Type B pancreatic cell (in vitro differentiated cells): Measurements from ENCODE around the gene WNT7B. TPM values are rescaled to one million over a fixed set of nuclear protein-coding genes. Genes with fewer than 3 reads are reported as not detected.

ENCODE experiments used
- DNase-seq: peaks from one replicate; pipeline ENCODE4 v3.0.0; 2021; ENCODE audit warnings: mixed read lengths; ENCODE audit not compliant: unreplicated experiment; ENCODE audit errors: extremely low spot score
- H3K27ac Mint-ChIP-seq: 2 replicates; pipeline ENCODE4 v1.8.0; 2021; ENCODE audit warnings: mild to moderate bottlenecking, mixed read lengths
- H3K27me3 Mint-ChIP-seq: 2 replicates; pipeline ENCODE4 v1.8.0; 2021; ENCODE audit warnings: mixed read lengths
- H3K36me3 Mint-ChIP-seq: 2 replicates; pipeline ENCODE4 v1.8.0; 2021; ENCODE audit warnings: mixed read lengths
- H3K4me1 Mint-ChIP-seq: one replicate; pipeline ENCODE4 v1.8.0; 2021; ENCODE audit warnings: mixed read lengths; ENCODE audit not compliant: unreplicated experiment
- H3K4me3 Mint-ChIP-seq: 2 replicates; pipeline ENCODE4 v1.8.0; 2021; ENCODE audit warnings: mild to moderate bottlenecking, mixed read lengths
- H3K9me3 Mint-ChIP-seq: 2 replicates; pipeline ENCODE4 v1.8.0; 2021; ENCODE audit warnings: mixed read lengths
- total RNA-seq: library from RNA; stranded (reverse); gene quantifications from 2 replicates; pipeline ENCODE4 v1.2.1, GENCODE V29; 2021; ENCODE audit warnings: low replicate concordance
- TF ChIP-seq, protein P1 (sequence below): fragments of 200-600 bp; sonication (generic); conservative IDR thresholded peaks from 2 replicates; pipeline ENCODE4 v1.5.0; 2021; ENCODE audit warnings: antibody characterized with exemption, mild to moderate bottlenecking

WNT7B gene
- total RNA-seq, 1 donor from 2014 or later: 16.4 TPM

DNA sequence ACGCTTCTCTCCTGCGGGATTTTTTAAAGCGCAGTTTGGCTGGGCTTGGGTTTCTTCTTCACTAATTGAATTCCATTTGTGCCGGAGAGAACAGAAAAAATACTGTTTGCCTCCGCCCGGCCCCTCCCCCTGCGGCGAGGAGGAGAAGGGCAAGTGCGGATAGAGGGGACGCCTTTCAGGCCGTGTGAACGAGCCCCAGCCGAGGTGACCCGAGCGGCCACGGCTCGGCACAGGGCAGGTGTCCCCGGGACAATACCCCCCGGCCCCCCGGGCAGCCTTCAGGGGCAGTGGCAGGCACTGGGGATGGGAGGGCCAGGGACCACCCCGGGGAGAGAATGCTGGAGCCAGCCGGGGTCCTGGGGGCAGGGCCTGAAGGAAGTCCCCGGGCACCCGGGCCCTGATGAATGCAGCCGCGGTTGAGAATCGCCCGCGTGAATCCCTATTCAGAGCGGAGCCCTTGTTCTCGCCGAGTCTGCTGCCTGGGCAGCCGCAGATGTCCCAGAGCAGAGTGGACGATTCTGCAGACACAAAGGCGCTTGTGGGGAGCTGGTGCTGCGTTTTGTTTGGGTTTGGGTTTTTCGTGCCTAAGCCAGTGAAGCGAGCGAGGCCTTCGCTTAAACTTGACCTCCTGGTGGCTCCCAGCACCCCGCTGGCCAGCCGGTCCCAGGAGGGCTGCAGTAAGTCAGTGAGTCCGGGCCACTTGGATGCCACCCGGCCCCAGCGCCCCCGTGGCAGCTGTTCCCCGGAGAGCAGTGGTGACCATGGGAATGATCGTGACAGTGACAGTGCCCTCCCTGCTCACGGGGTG is 96.0 kb downstream of the WNT7B start:
- Mint-ChIP-seq H3K4me3 (no peak overlapping the region), H3K27ac (no peak overlapping the region), H3K4me1 (peaks cover 9% of the 10 kb centered on the region), H3K27me3 (peaks cover 8% of the 10 kb centered on the region), H3K9me3 (no peaks in the 10 kb centered on the region), H3K36me3 (no peaks in the 10 kb centered on the region)
- DNase-seq: peak; percentile 69
- TF ChIP-seq, protein P1, sequence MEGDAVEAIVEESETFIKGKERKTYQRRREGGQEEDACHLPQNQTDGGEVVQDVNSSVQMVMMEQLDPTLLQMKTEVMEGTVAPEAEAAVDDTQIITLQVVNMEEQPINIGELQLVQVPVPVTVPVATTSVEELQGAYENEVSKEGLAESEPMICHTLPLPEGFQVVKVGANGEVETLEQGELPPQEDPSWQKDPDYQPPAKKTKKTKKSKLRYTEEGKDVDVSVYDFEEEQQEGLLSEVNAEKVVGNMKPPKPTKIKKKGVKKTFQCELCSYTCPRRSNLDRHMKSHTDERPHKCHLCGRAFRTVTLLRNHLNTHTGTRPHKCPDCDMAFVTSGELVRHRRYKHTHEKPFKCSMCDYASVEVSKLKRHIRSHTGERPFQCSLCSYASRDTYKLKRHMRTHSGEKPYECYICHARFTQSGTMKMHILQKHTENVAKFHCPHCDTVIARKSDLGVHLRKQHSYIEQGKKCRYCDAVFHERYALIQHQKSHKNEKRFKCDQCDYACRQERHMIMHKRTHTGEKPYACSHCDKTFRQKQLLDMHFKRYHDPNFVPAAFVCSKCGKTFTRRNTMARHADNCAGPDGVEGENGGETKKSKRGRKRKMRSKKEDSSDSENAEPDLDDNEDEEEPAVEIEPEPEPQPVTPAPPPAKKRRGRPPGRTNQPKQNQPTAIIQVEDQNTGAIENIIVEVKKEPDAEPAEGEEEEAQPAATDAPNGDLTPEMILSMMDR: peak; percentile 59

GRCh38 chr22:45880091-45880715 is 96.8 kb downstream of the WNT7B start:
- no peak overlapping the region for H3K4me3 Mint-ChIP-seq
- H3K4me1 Mint-ChIP-seq: peaks cover 9% of the 10 kb centered on the region
- no peaks in the 10 kb centered on the region for H3K36me3 Mint-ChIP-seq
- TF ChIP-seq, protein P1: no peak
- no peaks in the 10 kb centered on the region for H3K9me3 Mint-ChIP-seq
- H3K27ac Mint-ChIP-seq: no peak overlapping the region
- DNase-seq: peak; percentile 67
- H3K27me3 Mint-ChIP-seq: peaks cover 14% of the 10 kb centered on the region

DNA sequence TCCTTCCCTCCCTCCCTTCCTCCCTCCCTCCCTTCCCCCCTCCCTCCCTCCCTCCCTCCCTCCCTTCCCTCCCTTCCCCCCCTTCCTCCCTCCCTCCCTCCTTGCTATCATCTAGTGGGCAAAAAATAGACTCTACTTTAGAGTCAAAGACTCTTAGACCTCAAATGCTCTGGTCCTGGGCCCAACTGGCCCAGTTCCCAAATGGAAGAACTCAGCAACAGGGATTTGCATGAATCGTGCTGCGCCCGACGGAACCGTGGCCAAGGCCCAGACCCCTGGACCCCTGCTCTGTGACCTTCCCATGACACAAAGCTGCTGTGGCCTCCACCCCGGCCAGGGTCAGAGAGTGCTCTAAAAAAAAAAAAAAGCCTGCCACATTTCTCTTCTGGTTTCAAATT is 97.4 kb downstream of the WNT7B start:
- H3K9me3 Mint-ChIP-seq: no peaks in the 10 kb centered on the region

DNA sequence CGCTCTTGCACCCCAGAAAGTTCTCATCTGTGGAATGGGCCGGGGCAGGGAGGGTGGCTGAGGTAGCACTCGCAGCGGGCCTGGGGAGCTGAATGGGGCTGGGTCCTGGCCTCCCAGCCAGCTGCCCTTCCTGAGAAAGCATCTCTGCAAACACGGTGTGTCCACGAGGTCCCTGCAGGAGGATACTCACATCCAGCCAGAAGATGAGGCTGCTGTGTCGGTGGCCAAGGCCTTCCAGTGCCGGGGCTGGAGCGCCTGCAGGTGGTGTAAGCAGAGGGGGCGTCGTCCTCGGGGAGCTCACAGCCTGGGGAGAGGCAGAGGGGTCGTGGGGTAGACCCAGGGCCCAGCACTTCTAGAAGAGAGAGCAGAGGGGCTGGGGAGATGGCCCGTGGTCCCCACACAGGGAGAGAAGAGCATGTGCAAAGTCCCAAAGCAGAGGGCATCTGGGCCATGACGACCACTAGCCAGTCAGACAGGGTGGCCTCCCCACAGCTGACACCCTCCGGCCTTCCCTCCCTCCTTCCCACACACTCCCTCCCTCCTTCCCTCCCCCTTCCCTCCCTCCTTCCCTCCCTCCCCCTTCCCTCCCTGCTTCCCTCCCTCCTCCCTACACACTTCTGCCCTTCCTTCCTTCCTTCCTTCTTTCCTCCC is 97.9 kb downstream of the WNT7B start:
- H3K4me3 Mint-ChIP-seq: no peak overlapping the region
- DNase-seq: peak; percentile 68
- H3K27me3 Mint-ChIP-seq: peaks cover 16% of the 10 kb centered on the region
- H3K36me3 Mint-ChIP-seq: no peaks in the 10 kb centered on the region
- H3K9me3 Mint-ChIP-seq: no peaks in the 10 kb centered on the region
- no peak overlapping the region for H3K27ac Mint-ChIP-seq
- H3K4me1 Mint-ChIP-seq: peaks cover 9% of the 10 kb centered on the region
- TF ChIP-seq, protein P1: no peak

More for the DNA sequence above, 97.4 kb downstream of the WNT7B start:
- no peak overlapping the region for H3K4me3 Mint-ChIP-seq
- peak; percentile 49 for DNase-seq
- H3K27me3 Mint-ChIP-seq: peaks cover 16% of the 10 kb centered on the region
- H3K36me3 Mint-ChIP-seq: no peaks in the 10 kb centered on the region
- H3K27ac Mint-ChIP-seq: no peak overlapping the region
- TF ChIP-seq, protein P1: no peak
- H3K4me1 Mint-ChIP-seq: peaks cover 9% of the 10 kb centered on the region

- Mint-ChIP-seq H3K27me3 (peaks cover 16% of the 10 kb centered on the region), H3K36me3 (no peaks in the 10 kb centered on the region), H3K27ac (no peak overlapping the region), H3K4me1 (peaks cover 9% of the 10 kb centered on the region), H3K9me3 (no peaks in the 10 kb centered on the region), H3K4me3 (no peak overlapping the region)
- DNase-seq: no peak
- TF ChIP-seq, protein P1: no peak
Measured at GRCh38 chr22:45878051-45878781, 98.7 kb downstream of the WNT7B start.
